Skin epidermis (tissue), 12 donors: ENCODE data around the gene ARHGAP40.

Experiments
- H3K27ac ChIP-seq, 21 experiments: fragments of 200-600 bp; sonication (generic) in 11 of 21; one replicate each; pipeline ENCODE4 v1.5.0; 2020; ENCODE audit warnings: mild to moderate bottlenecking in 3 of 21, inconsistent platforms in 2 of 21, moderate library complexity in 2 of 21
- H3K4me3 ChIP-seq, 7 experiments: fragments of 200-600 bp; sonication (generic) in 2 of 7; one replicate each; pipeline ENCODE4 v1.5.0; 2020; ENCODE audit warnings: inconsistent platforms in 2 of 7, mild to moderate bottlenecking in 2 of 7, moderate library complexity in 1 of 7

ARHGAP40 gene

GRCh38 chr20:38644588-38645260 is 43.1 kb downstream of the ARHGAP40 start:
- Histone ChIP-seq H3K4me3 (no peak overlapping the region), H3K27ac (no peak overlapping the region)

GRCh38 chr20:38645351-38645750 is 43.7 kb downstream of the ARHGAP40 start:
- Histone ChIP-seq H3K27ac (no peak overlapping the region), H3K4me3 (no peak overlapping the region)

- Histone ChIP-seq H3K27ac (no peak overlapping the region), H3K4me3 (peak overlapping the region in 2 of 7 experiments; percentile 8 to 12)
Measured at GRCh38 chr20:38645980-38646858, 44.6 kb downstream of the ARHGAP40 start.

- H3K27ac ChIP-seq: no peak overlapping the region
- no peak overlapping the region for H3K4me3 ChIP-seq
Measured at GRCh38 chr20:38649275-38649891, 47.8 kb downstream of the ARHGAP40 start.

- H3K27ac ChIP-seq: no peak overlapping the region
- no peak overlapping the region for H3K4me3 ChIP-seq
Measured at GRCh38 chr20:38650010-38650409, 48.4 kb downstream of the ARHGAP40 start.

- Histone ChIP-seq H3K4me3 (no peak overlapping the region), H3K27ac (no peak overlapping the region)
Measured at GRCh38 chr20:38651154-38651553, 49.5 kb downstream of the ARHGAP40 start.

- no peak overlapping the region for H3K27ac ChIP-seq
- H3K4me3 ChIP-seq: no peak overlapping the region
Measured at GRCh38 chr20:38651562-38651961, 50.0 kb downstream of the ARHGAP40 start.

GRCh38 chr20:38652995-38653394 is 51.4 kb downstream of the ARHGAP40 start:
- H3K4me3 ChIP-seq: no peak overlapping the region
- H3K27ac ChIP-seq: no peak overlapping the region

GRCh38 chr20:38657390-38657789 is 55.8 kb downstream of the ARHGAP40 start:
- Histone ChIP-seq H3K4me3 (no peak overlapping the region), H3K27ac (no peak overlapping the region)

- no peak overlapping the region for H3K27ac ChIP-seq
- no peak overlapping the region for H3K4me3 ChIP-seq
Measured at GRCh38 chr20:38658879-38659596, 57.4 kb downstream of the ARHGAP40 start.

GRCh38 chr20:38659597-38659880 is 57.9 kb downstream of the ARHGAP40 start:
- Histone ChIP-seq H3K27ac (no peak overlapping the region), H3K4me3 (no peak overlapping the region)

GRCh38 chr20:38660429-38660828 is 58.8 kb downstream of the ARHGAP40 start:
- H3K4me3 ChIP-seq: no peak overlapping the region
- no peak overlapping the region for H3K27ac ChIP-seq

GRCh38 chr20:38663660-38664059 is 62.1 kb downstream of the ARHGAP40 start:
- Histone ChIP-seq H3K27ac (no peak overlapping the region), H3K4me3 (no peak overlapping the region)

GRCh38 chr20:38664284-38664683 is 62.7 kb downstream of the ARHGAP40 start:
- no peak overlapping the region for H3K27ac ChIP-seq

GRCh38 chr20:38665094-38665493 is 63.5 kb downstream of the ARHGAP40 start:
- H3K27ac ChIP-seq: no peak overlapping the region
- no peak overlapping the region for H3K4me3 ChIP-seq

More at GRCh38 chr20:38664284-38664683, 62.7 kb downstream of the ARHGAP40 start:
- no peak overlapping the region for H3K4me3 ChIP-seq

- H3K27ac ChIP-seq: no peak overlapping the region
Measured at GRCh38 chr20:38665506-38666285, 64.1 kb downstream of the ARHGAP40 start.

GRCh38 chr20:38667417-38667956 is 65.9 kb downstream of the ARHGAP40 start:
- H3K4me3 ChIP-seq: no peak overlapping the region
- no peak overlapping the region for H3K27ac ChIP-seq

More at GRCh38 chr20:38665506-38666285, 64.1 kb downstream of the ARHGAP40 start:
- H3K4me3 ChIP-seq: no peak overlapping the region

GRCh38 chr20:38669688-38670087 is 68.1 kb downstream of the ARHGAP40 start:
- no peak overlapping the region for H3K4me3 ChIP-seq
- H3K27ac ChIP-seq: no peak overlapping the region

- H3K27ac ChIP-seq: no peak overlapping the region
- H3K4me3 ChIP-seq: no peak overlapping the region
Measured at GRCh38 chr20:38670786-38671185, 69.2 kb downstream of the ARHGAP40 start.
